ENCODE results near the gene TULP4.

Gene TULP4

GRCh38 chr6:158416883-158417759, 104.9 kb downstream of the TULP4 start:
- DNase-seq (ENCODE audit: low read depth in 2 of 2), result no peak

- no peak for DNase-seq (ENCODE audit: low read depth in 2 of 2)
Observed at GRCh38 chr6:158417760-158418098, 105.5 kb downstream of the TULP4 start.

GRCh38 chr6:158418501-158418900, 106.2 kb downstream of the TULP4 start:
- DNase-seq (ENCODE audit: low read depth in 2 of 2), result no peak

GRCh38 chr6:158419339-158419909, 107.2 kb downstream of the TULP4 start:
- no peak for DNase-seq (ENCODE audit: low read depth in 2 of 2)

GRCh38 chr6:158421381-158421780, 109.1 kb downstream of the TULP4 start:
- DNase-seq (ENCODE audit: low read depth in 2 of 2), result no peak

- DNase-seq (ENCODE audit: low read depth in 2 of 2), result no peak
Observed at GRCh38 chr6:158422629-158423238, 110.5 kb downstream of the TULP4 start.

- no peak for DNase-seq (ENCODE audit: low read depth in 2 of 2)
Observed at GRCh38 chr6:158431036-158431435, 118.8 kb downstream of the TULP4 start.

GRCh38 chr6:158431560-158431959, 119.3 kb downstream of the TULP4 start:
- no peak for DNase-seq (ENCODE audit: low read depth in 2 of 2)

- no peak for DNase-seq (ENCODE audit: low read depth in 2 of 2)
Observed at GRCh38 chr6:158437571-158437970, 125.3 kb downstream of the TULP4 start.

GRCh38 chr6:158438226-158438625, 126.0 kb downstream of the TULP4 start:
- DNase-seq (ENCODE audit: low read depth in 2 of 2), result no peak

- DNase-seq (ENCODE audit: low read depth in 2 of 2), result no peak
Observed at GRCh38 chr6:158439255-158439654, 127.0 kb downstream of the TULP4 start.

GRCh38 chr6:158441716-158442215, 129.5 kb downstream of the TULP4 start:
- no peak for DNase-seq (ENCODE audit: low read depth in 2 of 2)

- no peak for DNase-seq (ENCODE audit: low read depth in 2 of 2)
Observed at GRCh38 chr6:158442306-158442705, 130.0 kb downstream of the TULP4 start.

- no peak for DNase-seq (ENCODE audit: low read depth in 2 of 2)
Observed at GRCh38 chr6:158445426-158446085, 133.3 kb downstream of the TULP4 start.

GRCh38 chr6:158448856-158449255, 136.6 kb downstream of the TULP4 start:
- no peak for DNase-seq (ENCODE audit: low read depth in 2 of 2)

GRCh38 chr6:158452191-158452590, 139.9 kb downstream of the TULP4 start:
- no peak for DNase-seq (ENCODE audit: low read depth in 2 of 2)

- DNase-seq (ENCODE audit: low read depth in 2 of 2), result no peak
Observed at GRCh38 chr6:158457131-158457530, 144.9 kb downstream of the TULP4 start.

GRCh38 chr6:158457616-158458278, 145.5 kb downstream of the TULP4 start:
- no peak for DNase-seq (ENCODE audit: low read depth in 2 of 2)

- DNase-seq (ENCODE audit: low read depth in 2 of 2), result no peak
Observed at GRCh38 chr6:158459726-158460125, 147.5 kb downstream of the TULP4 start.

GRCh38 chr6:158460602-158461169, 148.4 kb downstream of the TULP4 start:
- no peak for DNase-seq (ENCODE audit: low read depth in 2 of 2)

GRCh38 chr6:158461954-158462353, 149.7 kb downstream of the TULP4 start:
- no peak for DNase-seq (ENCODE audit: low read depth in 2 of 2)
